Left forelimb (tissue), 1 donor: ENCODE measurements around the gene AUTS2.

Experiments
- DNase-seq: peaks from one replicate; pipeline ENCODE4 v3.0.0-alpha.2; 2018; ENCODE audit warnings: low spot score

AUTS2 gene

DNA sequence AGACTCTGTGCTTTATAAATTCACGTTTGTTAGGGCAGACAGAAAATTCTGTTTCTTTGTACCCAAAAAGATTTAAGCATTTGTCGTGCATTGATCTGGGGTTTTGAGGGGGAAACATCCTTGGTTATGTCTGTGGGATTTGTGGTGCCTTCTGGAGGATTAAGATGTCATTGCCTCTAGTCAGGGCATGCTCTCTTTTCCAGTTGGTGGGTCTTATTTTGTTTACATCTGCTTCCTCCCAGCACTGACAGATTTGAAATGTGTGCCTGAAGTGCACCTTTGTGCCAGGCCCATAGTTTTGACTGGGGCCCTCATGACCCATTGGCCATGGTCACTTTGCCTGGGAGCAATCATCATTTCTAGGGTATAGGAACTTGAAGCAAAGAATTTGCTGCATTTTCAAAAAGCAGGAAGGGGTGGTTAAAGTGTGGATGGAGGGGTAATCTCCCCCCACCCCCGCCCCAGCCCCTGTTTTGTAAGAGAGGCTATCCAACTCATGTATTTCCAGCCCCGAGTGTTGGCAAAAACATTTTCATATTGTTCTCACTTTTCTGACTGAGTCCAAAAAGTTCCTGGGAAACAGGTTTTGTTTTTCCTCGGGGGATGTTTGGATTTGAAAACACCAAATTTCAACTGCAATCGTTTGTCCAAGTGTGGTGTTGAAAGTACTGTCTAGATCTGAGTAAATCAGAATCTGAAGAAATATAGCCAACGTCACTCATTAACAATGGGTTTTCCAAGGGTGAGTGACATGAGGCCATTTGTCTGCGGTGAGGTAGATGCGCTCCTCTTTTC, 1145.5 kb downstream of the AUTS2 start:
- no peak for DNase-seq

DNA sequence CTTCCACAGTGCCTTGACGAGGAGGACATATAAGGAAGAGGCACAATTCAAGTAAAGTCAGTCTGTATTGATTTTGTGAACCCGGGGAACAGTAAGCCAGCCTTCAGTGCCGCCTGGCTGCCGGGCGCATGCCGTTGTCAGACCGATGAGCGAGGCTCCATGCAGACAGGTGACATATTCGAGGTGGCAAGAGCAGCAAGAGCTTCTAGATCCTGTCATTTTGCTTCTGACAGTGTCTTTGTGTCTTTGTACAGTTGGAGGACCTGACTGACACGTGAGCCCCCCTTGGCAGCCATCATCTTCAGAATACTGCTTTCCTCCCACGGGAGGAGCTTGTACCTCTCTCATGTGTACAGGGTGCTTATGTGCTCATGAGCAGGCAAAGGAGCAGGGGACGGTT, 1146.2 kb downstream of the AUTS2 start:
- DNase-seq = no peak

DNA sequence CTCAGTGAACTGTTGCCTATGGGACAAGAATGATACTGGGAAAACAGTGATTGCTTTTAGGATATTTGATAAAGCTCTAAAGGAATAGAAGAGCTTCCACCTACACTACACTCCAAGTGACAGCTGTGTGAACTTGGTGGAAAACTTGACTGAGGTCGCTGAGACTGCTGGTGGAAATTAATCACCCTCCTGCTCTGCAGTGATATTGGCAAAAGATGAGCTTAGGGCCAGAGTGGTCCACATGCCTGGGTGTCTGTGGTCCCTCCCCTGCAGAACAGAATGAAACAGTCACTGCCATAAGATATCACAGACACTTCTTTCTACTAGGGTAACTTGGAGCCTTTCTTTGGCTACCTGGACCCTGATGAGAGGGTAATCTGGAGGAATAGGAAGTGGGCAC, 1151.6 kb downstream of the AUTS2 start:
- no peak for DNase-seq

DNA sequence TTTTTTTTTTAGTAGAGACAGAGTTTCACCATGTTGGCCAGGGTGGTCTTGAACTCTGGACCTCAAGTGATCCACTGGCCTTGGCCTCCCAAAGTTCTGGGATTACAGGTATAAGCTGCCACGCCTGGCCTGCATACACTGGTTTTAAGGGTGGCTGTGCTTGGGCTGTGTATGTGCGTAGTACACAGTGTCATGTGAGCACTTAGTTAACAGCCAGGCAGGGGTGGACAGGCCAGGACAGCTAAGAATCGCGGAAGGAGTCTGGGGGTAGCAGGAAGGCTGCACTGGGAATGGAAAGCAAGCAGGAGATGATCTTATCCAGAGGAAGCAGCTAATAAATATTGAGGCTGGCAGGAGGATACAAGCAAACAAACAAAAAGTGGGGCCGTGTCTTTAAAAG, 1153.6 kb downstream of the AUTS2 start:
- no peak for DNase-seq

DNA sequence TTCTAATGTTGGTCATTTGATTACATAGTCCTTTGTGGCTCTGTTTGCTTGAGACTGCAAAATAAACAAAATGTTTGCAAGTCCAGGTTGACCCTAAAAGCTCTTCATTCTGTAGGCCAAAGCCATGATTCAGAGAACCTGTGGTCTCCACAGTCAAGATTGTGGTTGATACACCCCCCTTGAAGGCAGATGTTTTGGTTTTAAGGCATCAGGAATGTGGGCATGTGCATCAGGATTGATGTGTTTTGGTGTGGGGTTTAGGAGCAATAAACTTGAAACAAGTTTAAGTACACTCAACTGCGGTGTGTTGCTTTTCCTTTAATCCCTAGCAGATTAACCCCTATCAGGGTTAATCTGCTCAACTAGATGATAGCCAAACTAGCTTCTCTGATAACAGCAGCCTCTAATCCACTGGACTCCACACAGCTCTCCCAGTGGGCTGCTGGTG, 1154.5 kb downstream of the AUTS2 start:
- DNase-seq = no peak

DNA sequence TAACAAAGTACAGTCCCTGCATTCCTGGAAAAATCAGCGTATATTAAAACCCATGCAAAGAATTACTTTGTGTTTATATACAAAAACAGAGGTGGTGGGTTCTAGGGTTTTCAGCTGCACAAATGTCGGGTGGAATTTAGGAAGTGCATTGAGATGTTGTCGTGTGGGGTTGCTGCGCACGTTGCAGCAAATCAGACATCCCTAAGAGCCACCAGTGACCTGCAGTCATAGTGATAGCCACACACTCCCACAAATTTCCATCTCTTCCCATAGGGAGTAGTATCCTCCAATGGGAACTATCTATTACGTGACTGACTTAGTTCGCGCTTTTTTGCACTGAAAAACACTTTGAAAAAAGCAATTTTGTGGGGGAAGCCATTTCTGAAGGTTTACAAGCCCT, 1158.5 kb downstream of the AUTS2 start:
- no peak for DNase-seq

DNA sequence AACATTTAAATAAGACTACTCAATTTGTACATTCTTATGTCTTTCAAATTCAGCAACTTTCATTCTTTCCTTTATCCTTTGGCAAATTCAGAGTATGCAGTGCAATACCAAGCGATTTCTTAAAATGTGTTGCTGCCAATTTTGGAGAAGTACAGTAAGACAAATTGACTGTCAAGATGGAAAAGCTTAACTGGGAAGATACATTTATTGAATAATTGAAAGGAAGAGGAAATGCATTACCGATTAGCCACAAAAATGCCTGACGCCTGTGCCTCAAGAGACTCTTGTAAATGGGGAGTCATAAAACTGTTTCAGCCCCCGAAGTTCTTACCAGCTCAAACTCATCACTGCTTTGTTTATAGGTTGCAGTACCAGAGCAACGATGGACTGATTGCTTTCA, 1160.4 kb downstream of the AUTS2 start:
- DNase-seq = no peak

DNA sequence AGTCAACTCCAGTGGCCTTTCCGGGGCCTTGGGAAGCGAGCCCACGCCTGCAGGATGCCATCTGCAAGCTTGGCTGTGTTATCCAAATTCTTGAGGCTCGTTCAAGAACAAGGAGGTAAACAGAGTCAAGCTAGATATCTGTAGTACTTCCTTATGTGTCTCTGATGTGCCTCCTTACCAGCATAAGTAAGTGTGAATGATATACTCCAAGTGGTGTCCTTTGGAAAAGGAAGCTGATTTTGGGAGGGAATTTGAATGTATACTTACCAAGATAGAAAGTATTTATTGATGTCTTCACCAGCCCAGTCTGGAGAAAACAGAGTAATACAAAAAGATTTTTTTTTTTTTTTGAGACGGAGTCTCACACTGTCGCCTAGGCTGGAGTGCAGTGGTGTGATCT, 1161.4 kb downstream of the AUTS2 start:
- DNase-seq = no peak

DNA sequence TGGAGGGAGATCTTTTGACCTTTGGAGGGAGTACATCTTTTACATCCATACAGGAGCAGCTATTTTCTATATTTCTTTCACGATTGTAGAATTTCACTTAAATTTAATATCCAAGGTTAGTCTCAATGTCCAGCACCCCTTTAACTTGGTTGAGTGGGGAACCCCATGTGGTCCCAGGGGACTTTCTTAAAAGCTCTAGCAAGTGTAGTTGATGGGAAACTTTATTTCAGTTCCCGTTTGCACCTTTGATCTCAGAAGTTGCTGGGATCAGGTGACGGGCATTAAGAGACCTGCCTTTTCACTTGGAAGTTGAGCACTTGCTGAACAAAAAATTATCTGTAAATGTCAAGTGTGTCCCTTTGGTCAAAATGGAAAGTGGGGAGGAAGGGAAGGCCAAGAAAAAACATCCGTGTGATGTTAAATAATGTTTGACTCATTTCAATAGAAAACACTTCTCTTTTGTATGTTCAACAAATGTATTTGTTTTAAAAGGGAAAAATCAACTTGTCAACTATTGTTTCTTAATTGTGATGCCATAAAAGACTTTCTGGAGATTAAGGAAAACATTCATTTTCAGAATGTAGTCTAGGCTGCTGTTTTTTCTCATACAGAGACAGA, 1163.5 kb downstream of the AUTS2 start:
- no peak for DNase-seq

DNA sequence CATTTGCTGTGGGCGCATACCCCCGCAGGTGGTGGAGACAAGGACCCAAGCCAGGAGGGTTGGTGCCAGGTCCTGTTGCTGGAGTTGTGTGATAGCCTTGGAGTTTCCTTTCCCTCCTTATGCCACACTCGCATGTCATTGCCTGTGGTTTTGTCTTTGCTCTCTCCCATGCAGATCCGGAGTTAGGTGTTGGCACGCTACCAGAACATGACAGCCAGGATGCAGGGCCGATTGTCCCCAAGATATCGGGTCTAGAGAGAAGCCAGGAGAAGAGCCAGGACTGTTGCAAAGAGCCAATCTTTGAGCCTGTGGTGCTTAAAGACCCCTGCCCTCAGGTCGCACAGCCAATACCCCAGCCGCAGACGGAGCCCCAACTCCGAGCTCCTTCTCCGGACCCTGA, 1164.4 kb downstream of the AUTS2 start:
- DNase-seq = no peak

DNA sequence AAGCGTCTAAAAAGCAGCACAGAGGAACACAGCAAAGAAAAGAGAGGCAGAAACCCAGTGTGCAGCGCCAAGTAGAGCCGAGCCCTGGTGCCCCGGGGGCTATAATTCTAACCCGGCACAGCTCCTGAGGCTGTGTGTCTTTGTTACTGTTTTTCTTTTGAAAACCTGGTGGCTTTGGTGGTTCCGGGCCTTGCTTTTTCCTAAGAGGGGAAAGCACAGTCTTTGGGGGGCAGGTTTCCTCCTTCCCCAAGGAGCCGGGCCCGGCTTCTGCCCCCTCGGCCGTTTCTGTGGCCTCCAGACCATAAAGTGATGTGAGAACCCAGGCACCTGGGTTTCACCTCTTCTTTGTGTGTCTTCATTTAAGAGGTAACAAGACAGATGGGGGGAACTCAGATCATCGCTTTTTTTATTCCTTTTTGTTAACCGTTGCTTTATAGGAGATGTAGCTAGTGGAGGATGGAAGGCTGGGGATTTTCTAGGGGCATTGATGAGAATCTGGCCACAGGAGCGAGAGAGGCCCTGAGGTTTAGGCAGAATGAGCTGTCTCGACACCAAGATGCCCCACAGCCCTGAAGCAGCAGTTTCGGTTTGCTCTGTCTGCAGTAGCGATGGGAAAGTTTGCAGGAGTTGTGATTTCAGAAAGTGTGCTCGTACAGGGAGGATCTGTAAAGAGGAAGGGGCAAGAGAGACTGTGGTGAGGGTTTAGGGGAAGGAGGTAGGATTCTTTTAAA, 1165.9 kb downstream of the AUTS2 start:
- no peak for DNase-seq

DNA sequence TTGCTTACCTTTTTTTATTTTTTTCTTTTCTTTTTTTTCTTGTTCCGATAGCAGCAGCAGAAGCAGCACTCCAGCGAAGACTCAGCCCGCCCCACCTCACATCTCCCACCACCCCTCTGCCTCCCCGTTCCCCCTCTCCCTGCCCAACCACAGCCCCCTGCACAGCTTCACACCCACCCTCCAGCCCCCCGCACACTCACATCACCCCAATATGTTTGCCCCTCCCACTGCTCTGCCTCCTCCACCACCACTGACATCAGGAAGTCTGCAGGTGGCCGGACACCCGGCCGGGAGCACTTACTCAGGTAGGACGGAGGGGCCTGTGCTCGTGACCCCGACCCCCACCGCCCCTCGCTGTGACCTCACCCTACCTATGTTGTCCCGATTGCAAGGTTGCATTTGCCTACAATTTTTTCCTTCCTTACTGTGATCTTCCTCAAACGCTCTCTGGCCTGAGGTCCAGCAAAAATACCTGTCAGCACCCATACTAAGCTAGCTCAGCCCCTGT, 1166.5 kb downstream of the AUTS2 start:
- DNase-seq = no peak

DNA sequence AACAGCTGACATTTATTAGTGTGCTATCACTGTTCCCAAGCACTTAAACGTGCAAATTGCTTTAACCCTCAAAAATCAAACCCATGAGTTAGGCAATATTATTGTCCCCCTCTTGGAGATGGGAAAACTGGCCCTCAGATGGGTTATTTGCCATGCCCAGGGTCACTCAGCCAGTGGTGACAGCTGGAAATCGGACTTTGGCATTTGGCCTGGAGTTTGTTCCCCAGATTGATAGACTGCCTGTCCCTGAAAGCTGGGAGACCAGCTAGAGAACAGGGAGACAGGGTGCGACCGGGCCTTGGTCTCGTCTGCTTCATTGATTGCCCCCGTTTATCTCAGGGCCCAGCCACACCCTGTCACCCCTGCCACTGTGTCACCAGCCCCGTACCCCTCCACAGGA, 1167.4 kb downstream of the AUTS2 start:
- no peak for DNase-seq

DNA sequence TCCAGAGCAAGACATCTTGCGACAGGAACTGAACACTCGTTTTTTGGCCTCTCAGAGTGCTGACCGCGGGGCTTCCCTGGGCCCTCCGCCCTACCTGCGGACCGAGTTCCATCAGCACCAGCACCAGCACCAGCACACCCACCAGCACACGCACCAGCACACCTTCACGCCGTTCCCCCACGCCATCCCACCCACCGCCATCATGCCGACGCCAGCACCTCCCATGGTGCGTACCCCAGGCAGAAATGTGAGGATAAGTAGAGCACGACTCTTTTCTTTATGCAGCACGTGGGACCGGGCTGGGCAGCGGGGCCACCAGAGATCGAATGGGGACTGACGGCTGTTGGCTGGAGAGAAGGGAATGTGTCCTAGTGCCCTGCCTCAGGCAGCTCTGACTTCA, 1167.8 kb downstream of the AUTS2 start:
- no peak for DNase-seq

DNA sequence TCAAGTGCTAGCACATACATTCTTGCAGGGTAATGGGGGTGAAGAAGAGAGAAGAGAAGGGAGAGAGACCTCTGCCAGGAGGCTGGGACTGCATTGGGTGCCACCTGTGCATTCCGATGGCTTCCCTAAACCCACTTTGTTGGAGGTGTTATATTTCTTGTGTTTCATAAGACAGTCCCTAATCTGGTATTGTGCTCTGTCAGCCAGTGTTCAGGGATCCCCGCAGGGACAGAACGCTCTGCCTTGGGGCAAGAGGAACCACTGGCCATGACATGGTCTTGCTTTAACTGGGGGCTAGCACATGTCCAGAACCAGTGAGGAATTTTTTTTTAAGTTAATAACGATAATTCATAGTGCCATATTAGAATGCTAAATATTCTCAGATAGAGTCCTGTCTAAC, 1168.4 kb downstream of the AUTS2 start:
- DNase-seq = no peak

DNA sequence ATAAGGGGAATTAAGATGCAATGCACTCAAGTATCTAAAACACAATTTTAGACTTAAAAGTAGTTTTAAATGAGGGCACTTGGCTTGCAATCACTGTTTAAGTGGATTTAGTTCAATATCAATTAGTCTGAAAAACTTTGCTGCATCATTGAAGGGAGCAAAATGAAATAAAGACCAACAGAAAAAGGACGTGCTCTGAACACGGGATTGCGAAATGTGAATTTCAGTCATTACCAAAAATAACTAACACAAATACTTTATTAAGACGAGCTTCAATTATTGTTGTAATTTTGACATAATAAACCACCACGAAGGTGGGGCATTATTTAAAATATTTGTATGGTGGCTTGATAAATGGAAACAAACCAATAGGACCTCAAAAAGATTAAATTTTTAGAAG, 1171.9 kb downstream of the AUTS2 start:
- no peak for DNase-seq

DNA sequence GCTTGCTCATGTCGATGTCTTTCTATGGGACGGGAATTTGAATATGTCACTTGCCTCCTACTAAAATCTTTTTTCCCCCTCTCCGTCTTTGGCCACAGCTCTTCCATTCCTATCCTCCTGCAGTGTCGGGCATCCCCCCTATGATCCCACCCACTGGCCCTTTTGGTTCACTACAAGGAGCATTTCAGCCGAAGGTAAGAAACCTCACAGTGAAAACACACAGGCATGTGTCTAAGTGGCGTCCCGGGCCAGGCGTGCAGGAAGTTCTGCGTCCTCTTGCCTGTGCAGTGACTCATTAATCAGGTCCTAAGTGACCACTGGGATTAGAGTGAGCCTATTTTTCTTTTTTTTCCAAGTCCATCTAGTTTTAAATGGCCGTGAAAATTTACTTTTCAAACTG, 1173.2 kb downstream of the AUTS2 start:
- DNase-seq = no peak

DNA sequence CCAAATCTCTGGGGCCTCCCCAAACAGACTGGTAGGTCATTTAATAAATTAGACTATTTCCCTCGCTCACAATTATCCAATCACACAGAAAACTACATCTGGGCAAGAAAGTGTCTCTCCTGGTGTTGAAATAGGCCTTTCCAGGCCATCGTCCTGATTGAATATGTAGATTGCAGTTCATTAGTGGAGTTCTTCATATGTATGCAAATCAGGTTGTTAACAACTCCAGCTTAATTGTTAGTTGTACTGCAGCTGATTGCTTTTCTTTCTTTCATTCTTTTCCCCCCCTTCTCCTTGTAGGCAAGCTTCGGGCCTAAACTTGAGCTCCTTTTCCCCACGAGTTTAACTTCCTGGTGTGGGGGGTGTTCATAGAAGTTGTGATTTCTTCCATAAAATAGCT, 1174.6 kb downstream of the AUTS2 start:
- DNase-seq = no peak

DNA sequence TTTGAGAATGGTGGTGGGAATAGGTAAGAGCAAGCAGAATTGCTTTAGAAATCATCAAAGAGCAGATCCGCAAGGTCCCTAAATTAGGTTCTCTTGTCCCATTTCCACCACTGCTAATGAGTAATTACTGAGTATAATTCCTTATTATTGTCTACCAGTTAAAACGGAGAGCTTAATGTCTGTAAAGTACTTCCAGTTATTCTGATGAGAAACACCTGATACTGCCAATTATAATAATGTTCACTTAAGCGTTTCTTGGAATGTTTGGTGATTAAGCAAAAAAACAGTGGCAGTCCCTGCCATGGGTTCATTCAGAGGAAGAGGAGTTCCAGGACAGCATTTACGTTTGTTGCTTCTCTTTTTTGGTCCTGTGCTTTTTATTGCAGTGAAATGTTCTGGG, 1175.1 kb downstream of the AUTS2 start:
- DNase-seq = no peak

DNA sequence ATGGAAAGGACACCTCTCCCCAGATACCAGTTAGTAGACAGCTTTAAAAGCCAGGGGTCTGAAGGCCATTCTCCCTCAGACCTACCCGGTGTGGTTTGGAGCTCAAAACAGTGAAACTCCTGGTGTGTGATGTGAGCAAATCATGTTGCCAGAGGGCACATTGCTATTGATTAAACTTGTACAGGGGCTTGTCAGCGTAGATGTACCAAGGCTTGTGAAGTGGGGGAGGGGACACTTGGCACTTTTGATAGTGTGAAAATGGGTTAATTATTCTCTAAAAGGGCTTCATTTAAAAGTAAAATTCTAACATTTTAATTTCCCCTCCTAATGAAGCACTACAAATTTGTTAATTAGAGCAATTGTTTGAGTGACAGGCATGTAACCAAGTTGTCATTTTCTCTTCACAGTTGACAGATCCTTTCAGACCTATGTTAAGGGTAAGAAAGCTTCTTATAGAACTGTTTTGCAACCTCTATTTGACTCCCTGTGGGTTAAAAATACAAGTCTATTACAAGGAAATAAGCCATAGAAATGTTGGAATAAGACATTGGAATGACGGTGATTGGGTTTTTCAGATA, 1176.8 kb downstream of the AUTS2 start:
- no peak for DNase-seq

DNA sequence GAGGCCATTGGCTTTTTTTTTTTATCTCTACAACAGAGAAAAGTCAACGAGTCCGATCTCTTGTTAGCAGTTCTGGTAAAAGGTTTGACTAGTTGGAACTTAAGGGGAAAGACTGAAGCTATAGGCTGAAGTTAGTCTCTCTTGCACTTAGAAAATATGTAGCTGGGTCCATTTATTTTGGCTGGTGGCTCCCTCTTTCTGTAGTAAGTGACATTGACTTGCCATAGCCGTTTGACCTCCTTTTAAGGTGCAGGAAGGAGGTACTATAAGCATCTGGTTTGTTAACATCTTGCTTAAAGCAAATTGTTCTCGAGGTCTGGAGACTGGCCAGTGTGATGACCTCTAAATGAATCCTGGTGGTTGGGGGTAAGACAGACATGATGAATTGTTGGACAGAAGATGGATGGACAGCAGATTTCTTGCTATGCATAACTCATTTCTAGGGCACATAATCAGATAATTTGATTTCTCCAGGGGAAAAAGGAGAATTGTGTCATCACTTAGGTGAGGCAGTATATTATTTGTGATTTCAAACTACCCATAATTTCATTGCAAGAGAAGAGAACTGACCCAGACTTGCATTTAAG, 1177.4 kb downstream of the AUTS2 start:
- no peak for DNase-seq

DNA sequence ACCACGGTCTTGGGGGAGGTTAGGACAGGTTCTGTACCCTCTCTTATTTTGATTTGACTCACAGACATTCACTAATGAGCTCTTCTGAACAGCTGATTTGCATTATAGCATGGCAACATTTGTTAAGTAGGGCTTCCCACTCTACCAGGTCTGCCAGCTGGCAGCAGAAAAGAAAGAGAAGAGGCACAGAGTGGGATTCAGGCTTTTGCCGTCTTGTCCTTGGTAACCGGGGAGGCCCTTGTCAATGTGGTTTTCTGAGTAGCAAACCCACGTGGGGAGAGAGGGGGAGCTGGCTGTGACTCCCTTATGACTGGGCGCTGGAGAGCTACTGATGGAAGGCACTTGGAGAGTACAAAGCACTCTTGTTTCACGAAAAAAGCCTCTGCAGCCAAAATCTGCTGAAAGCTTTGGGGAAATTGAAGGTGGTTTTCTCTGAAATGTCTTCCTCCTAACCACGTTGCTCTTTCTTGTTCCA, 1178.4 kb downstream of the AUTS2 start:
- DNase-seq = no peak
